Stomach smooth muscle (tissue), 2 donors: Measurements from ENCODE around the gene SMYD3.
"Not testable (repeated sequence)": the region's sequence is repeated elsewhere in the genome, so short reads cannot be mapped to it uniquely, and the experiment has no call there.

Experiments
- H3K27ac ChIP-seq: one replicate; pipeline ENCODE4 v1.7.0; 2013; ENCODE audit warnings: mild to moderate bottlenecking, low read length, inconsistent platforms
- H3K27me3 ChIP-seq, 2 donors: one replicate each; pipeline ENCODE4 v1.7.0; 2013; ENCODE audit warnings: low read length in 2 of 2; ENCODE audit not compliant: insufficient read depth in 2 of 2, control insufficient read depth in 1 of 2
- H3K36me3 ChIP-seq, 2 donors: one replicate each; pipeline ENCODE4 v1.7.0; 2013; ENCODE audit warnings: low read length in 2 of 2; ENCODE audit not compliant: control insufficient read depth in 2 of 2, insufficient read depth in 2 of 2
- H3K4me1 ChIP-seq: one replicate; pipeline ENCODE4 v1.7.0; 2013; ENCODE audit warnings: low read length; ENCODE audit not compliant: control insufficient read depth, insufficient read depth
- H3K4me3 ChIP-seq, 2 donors: one replicate each; pipeline ENCODE4 v1.7.0; 2013; ENCODE audit warnings: low read length in 2 of 2
- H3K9ac ChIP-seq, 2 donors: one replicate each; pipeline ENCODE4 v1.7.0; 2013; ENCODE audit warnings: low read length in 2 of 2, mild to moderate bottlenecking in 1 of 2
- H3K9me3 ChIP-seq, 2 donors: one replicate each; pipeline ENCODE4 v1.7.0; 2013; ENCODE audit warnings: low read length in 2 of 2; ENCODE audit not compliant: control insufficient read depth in 2 of 2
- donor health status: healthy.
- donor health status: Pancreatic carcinoma.

The SMYD3 gene

GRCh38 chr1:245972476-245972875 lies 534.6 kb downstream of the SMYD3 start:
- H3K4me3 ChIP-seq, result no peak overlapping the region
- no peak overlapping the region for H3K27ac ChIP-seq
- no peaks in the 10 kb centered on the region for H3K27me3 ChIP-seq

GRCh38 chr1:245971711-245972085 lies 535.4 kb downstream of the SMYD3 start:
- no peaks in the 10 kb centered on the region for H3K4me1 ChIP-seq
- H3K9me3 ChIP-seq, result no peaks in the 10 kb centered on the region
- H3K4me3 ChIP-seq, result no peak overlapping the region
- no peaks in the 10 kb centered on the region for H3K36me3 ChIP-seq
- no peak overlapping the region for H3K27ac ChIP-seq
- no peak overlapping the region for H3K9ac ChIP-seq
- no peaks in the 10 kb centered on the region for H3K27me3 ChIP-seq

More at GRCh38 chr1:245972476-245972875, 534.6 kb downstream of the SMYD3 start:
- no peak overlapping the region for H3K9ac ChIP-seq
- H3K4me1 ChIP-seq, result no peaks in the 10 kb centered on the region
- H3K36me3 ChIP-seq, result no peaks in the 10 kb centered on the region
- no peaks in the 10 kb centered on the region for H3K9me3 ChIP-seq

GRCh38 chr1:245971076-245971710 lies 535.9 kb downstream of the SMYD3 start:
- not testable (repeated sequence) for H3K36me3 ChIP-seq, H3K27ac ChIP-seq, H3K4me1 ChIP-seq, H3K27me3 ChIP-seq, H3K4me3 ChIP-seq, H3K9ac ChIP-seq, H3K9me3 ChIP-seq

- Histone ChIP-seq H3K9ac (no peak overlapping the region), H3K4me1 (no peaks in the 10 kb centered on the region), H3K36me3 (no peaks in the 10 kb centered on the region), H3K27me3 (no peaks in the 10 kb centered on the region), H3K4me3 (no peak overlapping the region), H3K9me3 (no peaks in the 10 kb centered on the region), H3K27ac (no peak overlapping the region)
These were observed 537.8 kb downstream of the SMYD3 start for GRCh38 chr1:245969283-245969682.

- H3K9me3 ChIP-seq, result no peaks in the 10 kb centered on the region
- no peak overlapping the region for H3K9ac ChIP-seq
- H3K36me3 ChIP-seq, result no peaks in the 10 kb centered on the region
- no peak overlapping the region for H3K4me3 ChIP-seq
- no peak overlapping the region for H3K27ac ChIP-seq
- H3K27me3 ChIP-seq, result no peaks in the 10 kb centered on the region
- H3K4me1 ChIP-seq, result no peaks in the 10 kb centered on the region
These were observed 538.3 kb downstream of the SMYD3 start for GRCh38 chr1:245968775-245969174.

DNA sequence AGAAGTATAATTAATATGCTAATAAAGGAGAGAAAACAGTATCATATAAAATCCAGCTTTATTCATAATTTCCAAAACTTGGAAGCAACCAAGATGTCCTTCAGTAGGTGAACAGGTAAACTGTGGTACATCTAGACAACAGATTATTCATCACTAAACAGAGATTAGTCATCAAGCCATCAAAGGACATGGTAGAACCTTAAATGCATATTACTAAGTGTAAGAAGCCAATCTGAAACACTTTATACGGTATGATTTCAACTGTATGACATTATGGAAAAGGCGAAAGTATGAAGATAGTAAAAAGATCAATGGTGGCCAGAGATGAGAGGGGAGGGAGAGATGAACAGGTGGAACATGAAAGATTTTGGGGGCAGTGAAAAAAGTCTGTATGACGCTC lies 541.7 kb downstream of the SMYD3 start:
- no peaks in the 10 kb centered on the region for H3K36me3 ChIP-seq
- no peaks in the 10 kb centered on the region for H3K27me3 ChIP-seq
- no peak overlapping the region for H3K9ac ChIP-seq
- H3K4me3 ChIP-seq, result no peak overlapping the region
- no peak overlapping the region for H3K27ac ChIP-seq
- no peaks in the 10 kb centered on the region for H3K4me1 ChIP-seq
- no peaks in the 10 kb centered on the region for H3K9me3 ChIP-seq

DNA sequence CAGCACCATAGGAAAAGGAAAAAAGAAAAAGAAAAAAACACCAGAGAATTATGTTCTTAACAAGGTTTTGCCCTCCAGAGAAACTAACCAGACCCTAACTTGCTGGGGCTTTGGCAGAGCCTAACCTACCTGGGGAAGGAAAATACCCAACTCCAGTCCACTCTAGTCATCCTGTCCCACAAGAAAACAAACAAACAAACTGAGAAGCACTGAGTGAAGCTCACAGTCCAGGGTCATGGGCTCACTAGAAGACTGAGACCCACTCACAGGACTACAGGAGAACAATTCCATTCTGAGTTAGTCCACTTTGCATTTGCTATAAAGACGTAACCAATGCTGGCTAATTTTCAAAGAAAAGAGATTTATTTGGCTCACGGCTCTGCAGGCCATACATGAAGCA lies 543.4 kb downstream of the SMYD3 start:
- Histone ChIP-seq H3K4me3 (no peak overlapping the region), H3K27me3 (no peaks in the 10 kb centered on the region), H3K27ac (no peak overlapping the region), H3K9ac (no peak overlapping the region), H3K9me3 (no peaks in the 10 kb centered on the region), H3K4me1 (no peaks in the 10 kb centered on the region), H3K36me3 (no peaks in the 10 kb centered on the region)

- Histone ChIP-seq H3K4me1 (no peaks in the 10 kb centered on the region), H3K36me3 (no peaks in the 10 kb centered on the region)
These were observed 544.6 kb downstream of the SMYD3 start for GRCh38 chr1:245962453-245962852.

GRCh38 chr1:245961137-245961540 lies 545.9 kb downstream of the SMYD3 start:
- no peaks in the 10 kb centered on the region for H3K4me1 ChIP-seq
- no peaks in the 10 kb centered on the region for H3K9me3 ChIP-seq
- H3K4me3 ChIP-seq, result no peak overlapping the region
- no peaks in the 10 kb centered on the region for H3K27me3 ChIP-seq
- H3K36me3 ChIP-seq, result no peaks in the 10 kb centered on the region
- no peak overlapping the region for H3K9ac ChIP-seq
- no peak overlapping the region for H3K27ac ChIP-seq

More at GRCh38 chr1:245962453-245962852, 544.6 kb downstream of the SMYD3 start:
- Histone ChIP-seq H3K4me3 (no peak overlapping the region), H3K27me3 (no peaks in the 10 kb centered on the region), H3K9ac (no peak overlapping the region), H3K27ac (no peak overlapping the region), H3K9me3 (no peaks in the 10 kb centered on the region)

- Histone ChIP-seq H3K9ac (no peak overlapping the region), H3K9me3 (no peaks in the 10 kb centered on the region), H3K27ac (no peak overlapping the region)
These were observed 546.9 kb downstream of the SMYD3 start for GRCh38 chr1:245960171-245960570.

DNA sequence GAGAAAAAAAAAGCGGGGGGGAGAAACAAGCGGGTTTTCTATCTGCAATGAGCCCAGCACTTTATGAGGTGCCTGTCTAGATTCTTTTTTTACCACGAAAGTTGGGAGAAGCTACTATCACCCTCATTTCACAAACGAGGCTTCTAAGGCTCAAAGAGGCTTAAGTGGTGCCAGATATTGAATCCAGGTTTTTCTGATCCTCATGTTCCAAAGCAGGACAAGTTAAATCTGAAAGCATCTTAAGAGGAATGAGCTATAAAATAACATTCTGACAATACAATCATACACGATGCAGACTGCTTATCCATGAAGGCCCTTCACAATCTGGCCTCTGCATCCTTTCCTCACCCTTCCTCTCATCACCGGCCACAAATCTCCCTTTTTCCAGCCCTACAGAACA lies 549.1 kb downstream of the SMYD3 start:
- H3K27me3 ChIP-seq, result no peaks in the 10 kb centered on the region
- H3K36me3 ChIP-seq, result no peaks in the 10 kb centered on the region
- no peak overlapping the region for H3K9ac ChIP-seq
- no peak overlapping the region for H3K4me3 ChIP-seq
- no peaks in the 10 kb centered on the region for H3K4me1 ChIP-seq
- no peaks in the 10 kb centered on the region for H3K9me3 ChIP-seq
- no peak overlapping the region for H3K27ac ChIP-seq

More at GRCh38 chr1:245960171-245960570, 546.9 kb downstream of the SMYD3 start:
- Histone ChIP-seq H3K4me1 (no peaks in the 10 kb centered on the region), H3K4me3 (no peak overlapping the region), H3K36me3 (no peaks in the 10 kb centered on the region), H3K27me3 (no peaks in the 10 kb centered on the region)
